LNCAP (cell line): ENCODE measurements around the gene CAT.

Experiments used
- TF ChIP-seq, protein P1 (sequence below): fragments of 450-650 bp; IDR thresholded peaks from 2 replicates; pipeline ENCODE4 v1.5.1; 2017; ENCODE audit warnings: mild to moderate bottlenecking

The CAT gene

DNA sequence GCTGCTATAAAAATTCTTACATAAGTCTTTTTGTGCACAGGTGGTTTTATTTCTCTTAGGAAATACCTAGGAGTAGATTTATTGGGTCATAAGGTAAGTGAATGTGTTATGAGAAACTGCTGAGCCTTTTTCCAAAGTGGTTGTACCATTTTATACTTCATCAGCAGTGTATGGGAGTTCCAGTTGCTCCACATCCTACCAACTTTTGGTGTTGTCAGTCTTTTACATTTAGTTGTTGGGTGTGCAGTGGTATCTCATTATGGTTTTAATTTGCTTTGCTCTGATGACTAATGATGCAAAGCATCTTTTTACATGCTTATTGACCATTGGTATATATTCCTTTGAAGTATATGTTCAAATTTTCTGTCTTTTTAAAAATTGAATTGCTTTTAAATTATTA lies 3.1 kb downstream of the CAT start:
- TF ChIP-seq, protein P1, sequence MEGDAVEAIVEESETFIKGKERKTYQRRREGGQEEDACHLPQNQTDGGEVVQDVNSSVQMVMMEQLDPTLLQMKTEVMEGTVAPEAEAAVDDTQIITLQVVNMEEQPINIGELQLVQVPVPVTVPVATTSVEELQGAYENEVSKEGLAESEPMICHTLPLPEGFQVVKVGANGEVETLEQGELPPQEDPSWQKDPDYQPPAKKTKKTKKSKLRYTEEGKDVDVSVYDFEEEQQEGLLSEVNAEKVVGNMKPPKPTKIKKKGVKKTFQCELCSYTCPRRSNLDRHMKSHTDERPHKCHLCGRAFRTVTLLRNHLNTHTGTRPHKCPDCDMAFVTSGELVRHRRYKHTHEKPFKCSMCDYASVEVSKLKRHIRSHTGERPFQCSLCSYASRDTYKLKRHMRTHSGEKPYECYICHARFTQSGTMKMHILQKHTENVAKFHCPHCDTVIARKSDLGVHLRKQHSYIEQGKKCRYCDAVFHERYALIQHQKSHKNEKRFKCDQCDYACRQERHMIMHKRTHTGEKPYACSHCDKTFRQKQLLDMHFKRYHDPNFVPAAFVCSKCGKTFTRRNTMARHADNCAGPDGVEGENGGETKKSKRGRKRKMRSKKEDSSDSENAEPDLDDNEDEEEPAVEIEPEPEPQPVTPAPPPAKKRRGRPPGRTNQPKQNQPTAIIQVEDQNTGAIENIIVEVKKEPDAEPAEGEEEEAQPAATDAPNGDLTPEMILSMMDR: no peak

- TF ChIP-seq, protein P1: no peak
These were observed 4.4 kb downstream of the CAT start for GRCh38 chr11:34443136-34443535.

DNA sequence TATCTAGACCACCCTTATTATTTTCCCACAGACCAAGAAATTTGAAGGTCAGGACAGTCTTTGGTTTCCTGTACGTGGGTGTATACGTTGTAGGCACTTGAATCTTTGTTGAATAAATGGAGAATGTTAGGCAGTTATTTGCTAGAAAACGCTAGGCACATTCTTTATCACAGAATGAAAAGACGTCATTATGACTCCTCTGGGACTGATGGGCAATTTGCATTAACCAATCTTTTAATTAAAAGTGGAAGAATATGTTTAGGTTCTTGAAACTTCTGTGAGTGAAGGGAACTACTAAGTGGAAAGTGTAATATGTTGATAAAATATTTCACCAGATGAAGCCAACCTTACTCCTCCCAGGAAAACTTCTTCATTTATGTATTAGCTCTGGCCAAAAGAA lies 5.7 kb downstream of the CAT start:
- TF ChIP-seq, protein P1: no peak

GRCh38 chr11:34445956-34446355 lies 7.2 kb downstream of the CAT start:
- TF ChIP-seq, protein P1: no peak

- TF ChIP-seq, protein P1: no peak
These were observed 7.7 kb downstream of the CAT start for GRCh38 chr11:34446386-34446785.

GRCh38 chr11:34447044-34447443 lies 8.3 kb downstream of the CAT start:
- TF ChIP-seq, protein P1: no peak

GRCh38 chr11:34448223-34448994 lies 9.7 kb downstream of the CAT start:
- TF ChIP-seq, protein P1: no peak

GRCh38 chr11:34449013-34449412 lies 10.3 kb downstream of the CAT start:
- TF ChIP-seq, protein P1: no peak
